ENCODE results near the gene SIPA1L3.
"Not testable (repeated sequence)": the region's sequence is repeated elsewhere in the genome, so short reads cannot be mapped to it uniquely, and the experiment has no call there.

The SIPA1L3 gene

GRCh38 chr19:38223617-38224013, 316.6 kb downstream of the SIPA1L3 start:
- DNase-seq (ENCODE audit: insufficient read length, low spot score) (no peak), FAIRE-seq (no peak)

DNA sequence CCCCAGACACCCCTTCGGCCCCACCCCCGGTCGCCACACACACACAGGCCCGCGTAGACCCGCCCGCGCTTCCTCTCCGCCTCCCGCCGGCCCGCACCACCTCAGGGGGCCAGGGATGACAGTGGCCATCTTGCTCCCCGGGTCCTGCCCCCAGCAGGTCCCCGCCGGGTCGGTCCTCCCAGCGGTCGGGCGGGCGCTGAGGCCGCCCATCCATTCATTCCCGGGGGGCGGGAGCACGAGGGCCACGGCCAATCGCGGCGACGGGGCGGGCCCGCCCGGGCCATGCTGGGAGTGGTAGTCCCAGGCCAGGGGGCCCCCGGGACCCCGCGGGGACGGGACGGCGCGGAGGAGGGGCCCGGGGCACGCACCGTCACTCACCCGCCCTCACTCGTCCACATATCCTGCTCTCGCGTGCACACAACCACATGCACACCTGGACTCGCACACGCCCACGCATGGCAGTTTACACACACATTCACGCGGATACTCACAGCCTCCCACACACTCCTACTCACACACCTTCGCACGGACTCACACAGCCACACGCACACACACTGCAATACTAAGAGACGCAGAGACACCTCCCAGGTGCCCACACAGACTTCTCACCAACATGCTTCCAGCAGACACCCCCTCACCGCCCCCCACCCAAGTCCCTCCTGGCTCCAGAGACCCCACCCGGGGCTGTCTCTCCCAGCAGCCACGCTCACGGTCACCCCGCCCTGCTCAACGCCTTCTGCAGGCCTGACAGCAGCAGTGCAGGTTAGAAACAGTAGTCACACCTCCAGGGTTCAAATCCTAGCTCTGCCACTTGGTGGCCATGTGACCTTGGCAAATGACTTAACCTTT, 317.2 kb downstream of the SIPA1L3 start, which contains the start of gene DPF1:
Gene DPF1 (minus strand): TSS at position 209 of the 849 bp plus-strand sequence. CDS start 80 bp downstream, at position 129.
- peak; percentile 65 for FAIRE-seq
- peak; percentile 96 for DNase-seq (ENCODE audit: insufficient read length, low spot score)

- not testable (repeated sequence) for DNase-seq (ENCODE audit: insufficient read length, low spot score); FAIRE-seq
These were observed 317.8 kb downstream of the SIPA1L3 start for GRCh38 chr19:38224863-38225218.

GRCh38 chr19:38227287-38228004, 320.4 kb downstream of the SIPA1L3 start:
- DNase-seq (ENCODE audit: insufficient read length, low spot score), result no peak
- no peak for FAIRE-seq

DNA sequence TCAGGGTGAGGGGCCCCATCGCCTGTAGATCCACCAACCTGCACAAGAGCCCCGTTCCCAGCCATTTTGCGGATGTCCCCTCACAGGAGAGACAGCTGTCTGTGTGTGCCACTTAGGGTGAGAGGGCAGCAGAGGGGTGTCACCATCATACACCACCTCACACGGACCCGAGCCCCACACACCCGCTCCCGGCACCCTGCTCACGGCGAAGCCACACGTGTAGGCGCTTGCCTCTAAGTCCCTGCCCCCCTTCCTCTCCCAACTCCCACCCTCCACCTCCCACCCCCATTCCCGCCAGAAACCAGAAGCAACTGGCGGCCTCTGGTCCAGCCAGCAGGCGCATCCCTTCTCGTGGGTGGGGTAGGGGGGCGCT, 321.0 kb downstream of the SIPA1L3 start:
- FAIRE-seq (no peak), DNase-seq (ENCODE audit: insufficient read length, low spot score) (no peak)

DNA sequence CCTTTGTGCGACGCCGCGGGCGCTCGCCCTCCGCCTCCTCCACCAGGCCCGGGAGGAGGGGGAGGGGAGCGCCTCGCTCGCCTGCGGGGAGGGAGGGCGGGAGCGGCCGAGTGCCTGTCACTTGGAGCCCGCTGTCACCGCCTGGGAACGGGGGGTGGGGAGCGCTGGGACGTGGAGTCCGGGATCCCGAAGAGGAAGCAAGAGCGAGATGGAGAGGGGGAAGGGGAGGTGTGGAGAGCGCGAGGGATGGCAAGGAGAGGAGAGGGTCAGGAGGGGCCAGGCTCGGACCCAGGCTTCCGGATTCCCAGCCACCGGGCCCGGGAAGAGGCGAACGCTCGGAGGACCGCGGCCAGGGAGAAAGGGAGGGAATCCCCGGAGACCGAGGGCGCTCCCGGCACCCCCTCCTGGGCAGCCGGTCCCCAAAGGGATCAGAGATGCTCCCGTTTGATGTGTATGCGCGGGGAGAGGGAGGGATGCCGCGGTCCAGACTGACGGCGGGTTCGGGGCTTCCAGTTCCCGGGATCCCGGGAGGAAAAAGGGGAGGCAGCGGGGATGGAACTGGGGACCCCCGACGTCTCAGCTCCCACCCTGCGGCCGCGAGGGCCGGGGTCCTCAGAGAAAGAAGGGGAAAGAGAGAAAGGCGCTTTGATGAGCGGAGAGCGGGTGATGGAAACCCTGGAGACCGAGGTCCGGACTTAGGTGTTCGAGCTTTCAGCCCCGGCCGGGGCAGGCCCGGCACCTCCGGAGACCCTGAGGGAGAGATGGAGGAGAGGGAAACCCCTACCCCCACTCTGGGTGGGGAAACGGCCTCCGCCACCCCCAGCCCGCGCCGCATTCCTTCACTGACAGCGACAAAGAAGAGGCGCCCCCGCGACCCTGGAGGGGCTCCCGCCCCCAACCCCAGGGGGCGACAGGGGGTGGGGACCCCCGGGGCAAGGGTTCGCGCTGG, 321.8 kb downstream of the SIPA1L3 start:
- DNase-seq (ENCODE audit: insufficient read length, low spot score) (no peak), FAIRE-seq (no peak)

DNA sequence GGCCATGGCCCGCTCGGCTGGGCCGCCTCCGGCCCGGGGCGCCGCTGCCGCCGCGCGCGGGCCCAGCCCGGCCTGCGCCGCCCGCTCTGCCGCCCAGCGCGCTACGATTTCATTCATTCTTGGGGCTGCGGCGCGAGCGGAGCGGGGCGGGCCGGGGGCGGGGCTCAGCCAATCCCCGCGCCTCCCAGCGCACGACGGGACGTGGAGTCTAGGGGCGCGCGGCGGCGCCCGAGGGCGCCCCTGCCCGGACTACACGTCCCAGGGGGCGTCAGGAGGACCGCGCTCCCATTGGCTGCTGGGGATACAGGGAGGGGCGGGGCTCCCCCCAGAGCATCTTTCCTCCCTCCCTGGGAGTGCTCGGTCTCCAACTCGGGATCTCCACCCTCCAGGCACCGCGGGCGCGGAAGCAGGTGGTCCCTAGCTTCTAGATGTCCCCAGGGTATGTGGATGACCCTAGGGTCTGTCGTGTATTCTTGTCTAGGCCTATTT, 322.6 kb downstream of the SIPA1L3 start:
- FAIRE-seq (peak; percentile 62), DNase-seq (ENCODE audit: insufficient read length, low spot score) (peak; percentile 87)

DNA sequence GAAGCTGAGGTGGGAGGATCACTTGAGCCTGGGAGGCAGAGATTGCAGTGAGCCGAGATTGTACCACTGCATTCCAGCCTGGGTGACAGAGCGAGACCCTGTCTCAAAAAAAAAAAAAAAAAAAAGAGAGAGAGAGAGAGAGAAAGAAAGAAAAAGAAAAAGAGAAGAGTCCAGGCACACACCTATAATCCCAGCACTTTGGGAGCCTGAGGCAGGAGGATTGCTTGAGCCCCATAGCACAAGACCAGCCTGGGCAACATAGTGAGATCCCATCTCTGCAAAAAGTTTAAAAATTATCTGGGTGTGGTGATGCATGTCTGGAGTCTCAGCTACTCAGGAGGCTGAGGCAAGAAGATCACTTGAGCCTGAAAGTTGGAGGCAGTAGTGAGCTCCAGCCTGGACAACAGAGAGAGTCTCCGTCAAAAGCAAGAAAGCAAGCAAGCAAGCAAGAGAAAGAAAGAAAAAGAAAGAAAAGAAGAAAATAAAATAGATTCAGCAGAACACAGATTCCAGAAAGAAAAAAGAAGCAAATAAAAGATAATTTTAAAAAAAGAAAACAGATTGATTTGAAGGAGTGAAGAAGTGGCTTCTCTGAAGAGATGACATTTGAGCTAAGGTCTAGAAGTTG, 323.6 kb downstream of the SIPA1L3 start:
- DNase-seq (ENCODE audit: insufficient read length, low spot score); FAIRE-seq: not testable (repeated sequence)

- FAIRE-seq, result no peak
- no peak for DNase-seq (ENCODE audit: insufficient read length, low spot score)
These were observed 324.9 kb downstream of the SIPA1L3 start for GRCh38 chr19:38231918-38232317.

- DNase-seq (ENCODE audit: insufficient read length, low spot score) (peak; percentile 81), FAIRE-seq (peak; percentile 33)
These were observed 326.8 kb downstream of the SIPA1L3 start for GRCh38 chr19:38233740-38234251.

GRCh38 chr19:38234615-38235014, 327.6 kb downstream of the SIPA1L3 start:
- FAIRE-seq (no peak), DNase-seq (ENCODE audit: insufficient read length, low spot score) (no peak)

DNA sequence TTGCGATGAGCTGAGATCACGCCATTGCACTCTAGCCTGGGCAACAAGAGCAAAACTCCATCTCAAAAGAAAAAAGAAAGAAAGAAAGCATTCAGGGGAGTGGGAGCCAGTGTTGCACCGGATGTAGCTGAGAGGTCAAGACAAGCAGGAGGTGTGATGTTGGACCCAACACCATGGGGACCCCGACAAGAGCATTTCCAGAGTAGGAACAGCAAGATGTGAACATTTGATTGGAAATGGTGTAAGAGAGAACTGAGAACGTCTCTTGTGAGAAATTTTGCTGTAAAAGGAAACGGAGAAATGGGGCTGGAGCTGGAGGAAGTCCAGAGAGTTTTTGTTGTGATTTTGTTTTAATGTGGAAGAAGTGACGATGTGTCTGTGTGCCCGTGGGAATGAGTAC, 332.8 kb downstream of the SIPA1L3 start:
- no peak for FAIRE-seq

DNA sequence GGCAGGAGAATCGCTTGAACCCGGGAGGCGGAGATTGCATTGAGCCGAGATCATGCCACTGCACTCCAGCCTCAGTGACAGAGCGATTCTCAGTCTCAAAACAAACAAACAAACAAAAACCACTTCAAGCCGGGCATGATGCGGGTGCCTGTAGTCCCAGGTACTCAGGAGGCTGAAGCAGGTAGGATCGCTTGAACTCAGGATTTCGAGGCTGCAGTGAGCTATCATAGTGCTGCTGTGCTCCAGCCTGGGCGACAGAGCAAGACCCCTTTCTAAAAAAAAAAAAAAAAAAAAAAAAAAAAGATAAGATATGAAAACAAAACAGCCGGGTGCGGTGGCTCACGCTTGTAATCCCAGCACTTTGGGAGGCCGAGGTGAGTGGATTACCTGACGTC, 336.3 kb downstream of the SIPA1L3 start:
- FAIRE-seq (no peak), DNase-seq (ENCODE audit: insufficient read length, low spot score) (no peak)

More for the DNA sequence above, 332.8 kb downstream of the SIPA1L3 start:
- DNase-seq (ENCODE audit: insufficient read length, low spot score), result no peak

- no peak for FAIRE-seq
- no peak for DNase-seq (ENCODE audit: insufficient read length, low spot score)
These were observed 339.0 kb downstream of the SIPA1L3 start for GRCh38 chr19:38245826-38246498.

GRCh38 chr19:38247126-38247525, 340.1 kb downstream of the SIPA1L3 start:
- no peak for DNase-seq (ENCODE audit: insufficient read length, low spot score)
- no peak for FAIRE-seq

GRCh38 chr19:38247734-38248268, 340.8 kb downstream of the SIPA1L3 start:
- no peak for FAIRE-seq
- DNase-seq (ENCODE audit: insufficient read length, low spot score), result no peak

DNA sequence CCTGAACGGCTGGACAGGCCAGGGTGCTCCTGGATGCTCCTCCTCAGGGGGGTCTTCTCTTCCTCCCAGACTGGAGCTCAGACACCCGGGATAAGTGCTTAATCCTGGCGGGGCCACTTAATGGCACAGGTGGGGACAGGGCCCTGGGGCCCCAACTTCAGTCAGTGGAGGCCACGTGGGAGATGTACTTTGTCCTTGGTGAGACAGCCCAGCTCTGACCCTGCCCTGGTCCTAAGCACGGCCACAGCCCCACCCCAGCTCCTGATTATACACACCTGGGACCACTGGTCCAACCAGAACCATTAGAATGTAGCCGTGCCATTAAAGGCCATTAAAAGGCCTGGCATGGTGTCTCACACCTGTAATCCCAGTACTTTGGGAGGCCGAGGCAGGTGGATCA, 341.4 kb downstream of the SIPA1L3 start:
- DNase-seq (ENCODE audit: insufficient read length, low spot score) (no peak), FAIRE-seq (no peak)

DNA sequence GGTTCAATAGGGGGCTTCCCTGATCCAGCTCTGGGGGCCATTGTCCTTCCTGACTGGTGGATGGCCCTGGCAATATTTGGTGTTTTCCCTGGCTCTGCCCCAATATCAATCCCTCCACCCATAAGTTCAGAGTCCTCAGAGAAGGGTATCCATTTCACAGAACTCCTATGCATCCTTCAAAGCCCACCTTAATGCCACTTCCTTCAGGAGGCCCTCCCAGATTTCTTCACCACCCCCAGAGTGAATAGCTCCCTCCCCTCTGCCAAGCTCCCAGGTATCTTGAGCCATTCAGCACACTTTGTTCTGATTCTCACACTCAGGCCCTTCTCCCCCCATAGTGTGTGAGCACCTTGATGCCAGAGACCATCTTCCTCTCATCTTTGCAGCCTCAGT, 343.4 kb downstream of the SIPA1L3 start:
- FAIRE-seq, result no peak
- DNase-seq (ENCODE audit: insufficient read length, low spot score), result no peak

All from GM19239 (cell line).